HG03139 (cell line): ENCODE data around the gene THY1.

ENCODE experiments used
- ATAC-seq: cut with Tn5 transposase; IDR thresholded peaks from one replicate; pipeline ENCODE4 v1.9.1; 2021; ENCODE audit not compliant: unreplicated experiment

THY1 gene

GRCh38 chr11:119372260-119373058 is 50.5 kb downstream of the THY1 start:
- no peak for ATAC-seq

DNA sequence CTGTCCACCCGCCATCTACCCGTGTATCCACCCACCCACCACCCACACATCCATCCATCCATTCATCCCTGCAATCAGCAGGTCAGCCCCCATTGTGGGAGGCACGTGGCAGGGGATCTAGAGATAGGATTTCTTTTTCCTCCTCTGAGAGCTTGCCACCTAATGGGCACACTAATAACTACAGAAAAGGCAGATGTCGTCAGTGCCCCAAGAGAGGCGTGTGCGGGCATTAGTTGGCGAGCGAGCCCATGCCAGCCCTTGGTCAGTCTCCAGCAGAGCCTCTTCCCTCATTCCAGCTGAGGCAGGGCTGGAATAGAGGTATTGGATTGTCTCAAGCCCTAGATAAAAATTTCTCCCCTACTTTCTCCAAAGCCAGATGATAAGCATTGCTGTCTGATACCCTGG is 51.2 kb downstream of the THY1 start:
- ATAC-seq, result no peak

DNA sequence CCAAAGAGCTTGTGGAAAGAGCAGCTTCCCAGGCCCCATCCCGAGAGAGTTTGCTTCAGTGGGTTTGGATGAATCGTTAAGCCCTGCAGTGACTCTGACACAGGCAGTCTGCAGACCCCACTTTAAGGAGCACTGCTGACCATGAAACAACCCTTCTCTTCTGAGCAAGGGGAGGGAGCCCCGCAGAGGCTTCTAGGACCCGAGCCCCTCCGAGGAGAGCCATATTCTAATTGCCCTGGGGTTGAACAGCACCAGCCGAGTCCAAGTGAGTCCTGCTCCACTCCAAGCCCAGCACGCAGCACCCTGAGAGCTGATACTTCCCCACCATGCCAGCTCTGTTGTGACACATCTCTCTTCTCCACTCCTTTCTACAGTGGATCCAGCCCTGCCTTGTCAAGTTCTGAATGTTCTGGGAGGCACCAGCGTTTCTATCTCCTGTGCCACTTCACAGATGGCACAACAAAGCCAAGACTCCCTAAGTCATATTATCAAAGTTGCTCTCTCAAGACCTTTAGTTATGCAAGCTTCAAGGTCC is 51.8 kb downstream of the THY1 start:
- ATAC-seq, result no peak

DNA sequence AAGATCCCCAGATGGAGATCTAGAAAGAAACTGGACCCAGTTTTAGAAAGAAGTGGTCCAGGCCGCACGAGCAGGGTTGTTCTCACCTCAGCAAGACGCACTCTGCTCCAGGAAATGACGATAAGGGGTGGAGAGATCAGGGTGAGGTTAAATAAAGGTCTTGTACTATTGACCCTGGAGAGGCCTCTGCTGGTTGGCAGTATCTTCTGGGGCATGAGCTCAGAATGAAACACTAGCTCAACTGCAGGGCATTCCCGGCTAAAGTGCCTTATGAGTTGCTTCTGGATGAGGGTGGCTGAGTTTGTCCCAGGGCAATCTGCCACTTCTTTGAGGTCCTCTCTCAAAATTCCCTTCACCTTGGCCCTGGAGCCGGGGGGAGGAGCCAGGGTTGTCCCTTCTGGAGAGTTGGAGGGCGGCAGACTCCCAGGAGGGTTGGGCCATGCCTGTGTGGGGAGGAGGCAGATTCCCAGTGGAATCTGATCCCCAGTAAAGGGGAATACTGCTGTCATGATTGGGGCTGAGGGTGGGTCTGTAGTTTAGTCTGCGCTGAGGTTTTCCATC is 52.4 kb downstream of the THY1 start:
- no peak for ATAC-seq

- ATAC-seq, result no peak
Measured at GRCh38 chr11:119369132-119369925, 53.6 kb downstream of the THY1 start.

DNA sequence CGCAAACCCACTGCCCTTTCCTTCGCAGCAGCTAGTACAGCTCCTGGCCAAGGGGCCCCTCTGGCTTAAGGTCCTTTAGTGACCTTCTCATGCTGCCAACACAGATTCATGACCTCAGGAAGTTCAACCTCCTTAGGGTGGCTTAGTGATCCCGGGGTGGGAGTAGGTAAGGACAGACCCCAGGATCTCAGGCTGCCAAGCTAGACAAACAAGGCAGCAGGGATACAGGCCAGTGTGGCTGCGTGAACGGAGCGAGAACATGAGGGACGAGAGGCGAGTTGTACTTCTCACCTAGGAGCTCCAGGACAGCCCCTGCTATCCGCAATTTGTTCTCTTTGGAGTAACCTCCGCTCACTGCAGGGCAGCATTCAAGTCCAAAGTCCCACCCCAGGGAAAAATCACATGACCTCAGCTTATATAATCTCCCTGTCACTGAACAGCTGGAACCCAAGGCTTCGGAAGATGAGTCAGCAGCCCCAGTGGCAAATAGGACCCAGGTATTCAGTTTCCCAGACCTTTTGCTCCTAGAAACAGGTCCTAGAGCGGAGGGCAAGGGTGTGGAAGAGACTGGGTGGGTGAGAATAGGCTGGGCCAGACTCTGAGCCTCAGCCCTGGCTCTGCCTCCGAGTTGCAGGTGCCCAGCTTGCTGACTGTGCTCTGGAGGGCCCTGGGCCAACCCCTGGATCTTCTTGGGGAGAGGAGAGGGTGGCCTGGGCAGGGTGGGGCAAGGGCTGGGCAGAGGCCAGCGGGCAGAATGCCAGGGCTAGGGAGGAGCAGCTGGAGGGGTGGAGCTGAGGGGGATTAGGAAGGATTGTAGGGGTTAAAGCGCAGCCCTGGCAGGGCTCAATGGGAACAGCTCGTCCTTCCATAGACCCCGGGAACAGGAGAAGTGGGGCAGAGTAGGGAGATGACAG is 54.6 kb downstream of the THY1 start:
- no peak for ATAC-seq

DNA sequence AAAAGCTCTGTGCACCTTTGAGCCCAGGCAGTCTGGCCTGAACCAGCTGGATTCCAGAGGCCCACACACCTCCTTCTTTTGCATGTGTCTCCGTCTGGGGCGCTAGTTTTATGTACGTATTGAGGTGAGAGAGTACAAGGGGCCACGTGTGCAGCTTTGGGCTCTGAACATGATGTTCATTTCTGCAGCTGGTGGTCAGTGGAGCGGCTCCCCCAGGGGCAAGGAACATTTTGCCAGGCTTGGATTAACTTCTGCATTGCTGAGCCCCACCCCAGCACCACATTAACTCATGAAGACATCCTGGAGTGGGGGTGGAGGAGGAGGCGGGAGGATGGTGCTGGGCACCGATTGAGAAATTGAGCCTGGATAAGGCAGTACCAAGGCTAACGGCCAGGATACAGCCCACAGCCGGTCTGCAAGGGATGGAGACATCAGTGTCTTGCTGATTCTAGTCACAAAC is 55.3 kb downstream of the THY1 start:
- no peak for ATAC-seq
